Middle frontal gyrus (tissue), 1 donor: ENCODE results near the gene CCDC51.
A peak's percentile ranks its signal among the peaks of the same experiment; 100 is the strongest.

Source experiments
- DNase-seq: peaks from one replicate; pipeline ENCODE4 v3.0.0-alpha.2; 2015; ENCODE audit warnings: low spot score; ENCODE audit errors: extremely low spot score

CCDC51 gene

GRCh38 chr3:48435223-48435595 is 4.7 kb downstream of the CCDC51 start:
- DNase-seq: no peak

- DNase-seq: no peak
Observed at GRCh38 chr3:48434591-48435222, 5.2 kb downstream of the CCDC51 start.

GRCh38 chr3:48433472-48434118 is 6.3 kb downstream of the CCDC51 start:
- DNase-seq: no peak

DNA sequence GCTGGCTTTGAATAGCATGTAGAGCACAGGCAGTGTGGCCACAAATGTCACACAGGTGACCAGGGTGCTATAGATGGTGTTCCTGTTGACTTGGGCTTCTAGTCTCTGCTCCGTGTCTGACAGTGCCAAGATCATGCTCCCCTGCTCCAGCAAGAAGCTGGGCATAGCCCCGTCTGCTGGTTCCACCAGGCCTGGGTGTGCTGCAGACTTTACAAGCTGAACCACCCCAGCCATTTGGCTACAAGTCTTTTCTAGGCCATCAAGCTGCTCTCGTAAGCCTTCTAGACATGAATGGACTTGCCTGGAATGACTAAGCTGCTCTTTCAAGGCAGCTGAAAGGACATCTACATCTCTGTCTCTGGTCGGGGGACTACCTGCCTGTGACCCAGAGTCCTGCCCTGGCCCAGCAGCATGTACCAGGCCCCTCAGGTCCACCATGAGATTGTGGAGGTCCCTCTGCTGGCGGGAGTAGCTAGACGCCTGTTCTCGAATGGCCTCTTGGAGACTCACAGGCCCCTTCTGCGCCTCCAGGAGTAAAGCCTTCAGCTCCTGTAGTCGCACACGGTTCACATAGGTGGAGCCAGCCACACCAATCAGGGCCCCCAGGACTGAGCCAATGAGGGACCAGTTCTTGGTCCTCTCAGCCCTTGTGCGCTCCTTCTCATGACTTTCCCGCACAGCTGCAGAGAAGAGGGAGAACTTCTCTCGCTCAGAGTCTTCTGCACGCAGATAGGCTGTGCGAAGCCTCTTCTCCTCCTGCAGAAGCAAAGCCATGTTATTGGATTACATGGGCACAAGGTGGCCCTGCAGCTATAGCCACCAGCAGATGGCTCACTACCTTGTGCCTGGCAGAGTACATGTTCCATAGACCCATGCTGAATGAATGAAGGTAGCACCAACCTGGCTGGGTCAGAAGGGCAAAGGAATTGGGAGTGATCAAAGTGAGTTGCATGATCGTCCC is 7.2 kb downstream of the CCDC51 start:
- no peak for DNase-seq

- no peak for DNase-seq
Observed at GRCh38 chr3:48431224-48432029, 8.5 kb downstream of the CCDC51 start.

DNA sequence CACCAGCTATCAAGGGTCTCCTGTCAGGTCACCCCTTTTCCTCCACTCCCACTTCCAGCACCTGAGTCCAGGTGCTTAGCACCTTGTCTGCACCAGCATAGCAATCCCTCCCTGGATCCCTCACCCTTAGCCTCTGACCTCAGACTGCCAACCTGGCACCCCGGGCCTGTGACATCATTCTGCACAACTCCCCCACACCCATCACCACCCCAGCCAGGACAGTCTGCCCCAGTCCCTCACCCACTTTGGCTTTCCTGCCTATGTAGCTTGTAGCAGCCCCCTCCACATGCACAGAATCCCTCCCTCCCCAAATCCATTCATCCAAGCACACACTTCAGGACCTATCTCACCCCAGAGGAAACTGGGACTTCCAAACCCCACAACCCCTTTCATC is 9.2 kb downstream of the CCDC51 start:
- DNase-seq: no peak

- DNase-seq: no peak
Observed at GRCh38 chr3:48429960-48430707, 9.8 kb downstream of the CCDC51 start, which contains the start of gene PLXNB1. TSS of gene PLXNB1 (minus strand) at chr3:48430086. CDS start at chr3:48424611, 5,475 bp downstream.

- peak; percentile 59 for DNase-seq
Observed at GRCh38 chr3:48429317-48429959, 10.5 kb downstream of the CCDC51 start.

DNA sequence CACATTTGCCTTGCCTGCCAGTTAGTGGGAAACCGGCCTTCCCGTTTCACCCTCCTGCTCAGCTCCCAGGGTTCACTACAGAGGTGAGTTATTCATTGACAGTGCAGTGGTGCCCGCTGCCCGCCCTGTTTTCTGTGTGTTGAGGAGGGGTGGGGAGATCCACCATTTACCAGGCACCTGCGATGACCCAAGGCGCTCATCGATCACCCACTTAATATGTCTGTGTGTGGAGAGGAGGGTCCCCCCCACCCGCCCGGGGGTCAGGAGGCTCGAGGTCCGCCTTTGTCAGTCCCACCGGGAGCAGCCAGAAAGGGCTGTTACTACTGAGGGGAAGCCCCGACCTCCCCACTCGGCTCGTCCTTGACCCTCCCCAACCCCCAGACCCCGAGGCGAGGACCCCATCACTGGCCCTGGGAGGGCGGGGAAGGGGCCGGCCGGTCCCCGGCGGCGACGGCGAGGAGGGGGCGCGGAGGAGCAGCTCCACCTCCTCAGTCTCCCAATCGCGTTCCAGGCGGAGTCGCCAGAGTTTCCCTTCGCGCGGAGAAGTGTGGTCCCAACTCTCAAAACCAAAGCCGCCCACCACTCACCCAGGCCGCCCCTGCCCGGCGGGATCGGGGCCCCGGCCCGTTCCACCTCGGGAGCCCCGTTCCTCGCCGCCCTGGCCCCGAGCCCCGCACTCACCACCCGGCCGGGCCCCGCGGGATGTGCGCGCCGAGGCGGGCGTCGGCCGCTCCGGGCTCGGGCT is 11.2 kb downstream of the CCDC51 start:
- no peak for DNase-seq

- DNase-seq: no peak
Observed at GRCh38 chr3:48428088-48428571, 11.8 kb downstream of the CCDC51 start.

- no peak for DNase-seq
Observed at GRCh38 chr3:48427630-48427962, 12.3 kb downstream of the CCDC51 start.

DNA sequence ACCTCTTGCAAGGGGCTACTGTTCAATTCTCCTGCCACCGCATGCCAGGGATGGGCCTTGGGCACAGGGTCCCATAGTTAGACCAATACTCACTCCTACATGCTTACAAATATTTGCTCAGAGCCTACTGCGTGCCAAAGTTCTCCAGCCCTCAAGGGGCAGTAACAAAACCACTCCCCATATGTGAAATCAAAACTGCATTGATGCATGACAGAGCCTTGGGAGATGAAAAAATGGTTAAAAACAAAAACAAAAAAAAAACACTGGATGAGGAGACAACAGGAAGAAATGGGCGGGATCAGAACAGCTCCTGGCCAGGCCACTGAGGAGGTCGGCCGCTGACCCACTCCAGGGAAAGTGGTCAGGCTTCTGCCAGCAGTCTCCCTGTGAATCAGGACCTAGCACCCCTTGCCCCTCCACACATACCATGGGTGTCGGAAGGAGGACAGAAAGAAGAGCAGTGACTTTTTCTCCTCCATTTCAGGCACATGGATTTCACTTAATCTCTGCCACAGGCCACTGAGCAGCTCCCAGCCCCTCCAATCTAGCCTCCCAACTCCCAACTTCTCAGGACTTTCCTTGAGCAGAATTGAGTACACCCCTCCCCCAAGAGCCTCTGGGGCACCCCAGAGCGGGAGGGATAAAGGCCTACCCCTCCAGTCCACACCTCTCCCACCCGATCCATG is 12.8 kb downstream of the CCDC51 start:
- DNase-seq: no peak

GRCh38 chr3:48426401-48426909 is 13.5 kb downstream of the CCDC51 start:
- peak; percentile 70 for DNase-seq

- no peak for DNase-seq
Observed at GRCh38 chr3:48425281-48425812, 14.6 kb downstream of the CCDC51 start.

DNA sequence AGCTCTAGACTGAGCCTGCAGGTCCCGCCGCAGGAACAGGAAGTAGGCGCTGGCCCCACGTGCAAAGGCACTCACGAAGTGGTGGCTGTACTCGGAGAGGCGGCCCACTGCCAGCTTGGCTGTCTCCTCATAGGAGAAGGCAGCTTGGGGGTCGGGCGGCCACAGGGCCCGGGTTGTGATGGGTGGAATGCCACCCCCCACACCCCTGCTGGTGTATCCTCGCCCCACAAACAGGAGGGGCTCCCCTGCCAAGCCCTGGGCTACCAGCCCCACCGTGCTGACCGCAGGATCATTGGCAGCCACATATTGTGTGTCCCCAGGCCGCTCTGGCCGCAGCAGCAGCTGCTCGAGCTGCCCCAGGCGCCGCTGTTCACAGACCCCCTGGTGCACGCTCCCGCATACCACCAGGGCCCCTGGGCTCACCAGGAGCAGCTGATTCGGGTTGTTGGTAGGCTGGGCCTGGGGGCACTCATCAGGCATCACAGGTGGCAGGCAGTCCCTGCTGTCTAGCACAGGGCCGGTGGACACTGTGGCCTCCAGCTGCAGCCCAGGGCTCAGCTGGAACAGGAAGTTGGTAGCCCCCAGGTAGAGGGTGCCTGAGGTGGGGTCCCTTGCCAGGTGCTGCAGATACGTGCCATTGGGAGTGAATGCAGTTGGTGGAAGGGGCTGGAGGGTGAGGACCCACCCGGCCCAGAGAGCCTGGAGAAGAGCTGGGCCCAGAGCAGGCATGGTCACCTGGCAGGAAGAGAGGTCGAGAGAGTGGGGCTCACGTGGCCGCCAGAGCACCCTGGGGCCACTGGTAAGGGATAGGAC is 15.8 kb downstream of the CCDC51 start:
- DNase-seq: no peak

GRCh38 chr3:48423241-48423882 is 16.6 kb downstream of the CCDC51 start:
- no peak for DNase-seq

DNA sequence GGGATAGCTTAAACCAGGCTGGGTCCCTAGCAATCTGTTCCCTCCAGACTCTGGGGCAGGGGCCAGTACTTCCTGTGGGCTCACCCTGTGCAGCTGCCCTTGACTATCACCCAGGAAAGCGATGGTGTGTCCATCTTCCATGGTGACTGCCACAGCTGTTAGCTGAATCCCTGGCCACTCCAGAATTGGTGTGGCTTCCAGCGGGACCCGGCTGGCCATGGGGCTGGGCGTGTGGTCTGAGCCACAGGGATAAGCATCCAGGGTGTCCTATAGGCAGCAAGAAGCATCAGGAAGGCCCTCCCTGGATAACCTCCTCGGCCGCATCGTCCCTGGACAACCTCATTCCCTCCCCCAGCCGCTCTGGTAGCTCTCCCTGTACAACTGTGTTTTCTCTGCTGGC is 17.2 kb downstream of the CCDC51 start:
- no peak for DNase-seq
